Duodenal mucosa (tissue), 2 donors: ENCODE measurements around the gene ST6GALNAC4.

ENCODE experiments used
- H3K27ac ChIP-seq: one replicate; pipeline ENCODE4 v1.7.0; 2013; ENCODE audit warnings: low read depth, low read length
- H3K27me3 ChIP-seq, 2 donors: one replicate each; pipeline ENCODE4 v1.7.0; 2013; ENCODE audit warnings: low read length in 2 of 2, control low read depth in 1 of 2; ENCODE audit not compliant: insufficient read depth in 2 of 2, control insufficient read depth in 1 of 2
- H3K36me3 ChIP-seq, 2 donors: one replicate each; pipeline ENCODE4 v1.7.0; 2013; ENCODE audit warnings: low read length in 2 of 2, control low read depth in 1 of 2; ENCODE audit not compliant: insufficient read depth in 2 of 2, control insufficient read depth in 1 of 2
- H3K4me1 ChIP-seq, 2 donors: one replicate each; pipeline ENCODE4 v1.7.0; 2013; ENCODE audit warnings: low read length in 2 of 2, control low read depth in 1 of 2; ENCODE audit not compliant: insufficient read depth in 2 of 2, control insufficient read depth in 1 of 2
- H3K4me3 ChIP-seq, 2 donors: one replicate each; pipeline ENCODE4 v1.7.0; 2013; ENCODE audit warnings: low read length in 2 of 2, low read depth in 1 of 2
- H3K9ac ChIP-seq, 2 donors: one replicate each; pipeline ENCODE4 v1.7.0; 2013; ENCODE audit warnings: low read length in 2 of 2, low read depth in 1 of 2
- H3K9me3 ChIP-seq, 2 donors: one replicate each; pipeline ENCODE4 v1.7.0; 2013; ENCODE audit warnings: low read length in 2 of 2, control low read depth in 1 of 2; ENCODE audit not compliant: control insufficient read depth in 1 of 2

Gene ST6GALNAC4

GRCh38 chr9:127959398-127959797, 42.6 kb upstream of the ST6GALNAC4 start:
- no peaks in the 10 kb centered on the region for H3K9me3 ChIP-seq
- H3K4me1 ChIP-seq, result peaks cover 56 to 62% of the 10 kb centered on the region in 2 donors

DNA sequence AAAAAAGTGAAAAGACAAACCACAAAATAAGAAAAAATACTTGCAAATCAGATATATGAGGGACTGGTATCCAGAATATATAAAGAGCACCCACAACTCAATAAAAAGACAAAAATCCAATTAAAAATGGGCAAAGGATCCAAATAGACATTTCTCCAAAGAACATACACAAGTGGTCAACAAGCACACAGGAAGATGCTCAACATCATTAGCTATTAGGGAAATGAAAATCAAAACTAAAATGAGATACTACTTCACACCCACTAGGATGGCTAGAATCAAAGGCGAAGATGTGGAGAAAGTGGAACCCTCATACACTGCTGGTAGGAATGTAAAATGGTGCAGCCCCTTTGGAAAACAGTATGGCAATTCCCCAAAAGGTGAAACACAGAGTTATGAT, 41.9 kb upstream of the ST6GALNAC4 start:
- Histone ChIP-seq H3K4me1 (peaks cover 56 to 62% of the 10 kb centered on the region in 2 donors), H3K9ac (no peak overlapping the region), H3K27me3 (no peaks in the 10 kb centered on the region), H3K4me3 (no peak overlapping the region), H3K27ac (no peak overlapping the region), H3K9me3 (no peaks in the 10 kb centered on the region), H3K36me3 (peaks cover 0 to 6% of the 10 kb centered on the region in 2 donors)

More at GRCh38 chr9:127959398-127959797, 42.6 kb upstream of the ST6GALNAC4 start:
- H3K4me3 ChIP-seq, result no peak overlapping the region
- no peak overlapping the region for H3K27ac ChIP-seq
- H3K27me3 ChIP-seq, result no peaks in the 10 kb centered on the region
- peaks cover 0 to 7% of the 10 kb centered on the region in 2 donors for H3K36me3 ChIP-seq
- no peak overlapping the region for H3K9ac ChIP-seq

- Histone ChIP-seq H3K27ac (peak overlapping the region; percentile 88), H3K9ac (peak overlapping the region; percentile 77 to 82), H3K4me1 (peaks cover 49 to 53% of the 10 kb centered on the region in 2 donors), H3K36me3 (peaks cover 0 to 9% of the 10 kb centered on the region in 2 donors), H3K4me3 (peak overlapping the region; percentile 9 to 42), H3K27me3 (no peaks in the 10 kb centered on the region), H3K9me3 (no peaks in the 10 kb centered on the region)
Observed at GRCh38 chr9:127955294-127956015, 38.6 kb upstream of the ST6GALNAC4 start.

GRCh38 chr9:127954831-127955293, 38.0 kb upstream of the ST6GALNAC4 start:
- H3K9me3 ChIP-seq, result no peaks in the 10 kb centered on the region
- H3K27me3 ChIP-seq, result no peaks in the 10 kb centered on the region
- H3K9ac ChIP-seq, result peak overlapping the region; percentile 71 to 77
- H3K27ac ChIP-seq, result peak overlapping the region; percentile 83
- peaks cover 0 to 13% of the 10 kb centered on the region in 2 donors for H3K36me3 ChIP-seq
- H3K4me3 ChIP-seq, result peak overlapping the region; percentile 5 to 42
- H3K4me1 ChIP-seq, result peaks cover 45 to 51% of the 10 kb centered on the region in 2 donors

- Histone ChIP-seq H3K9me3 (no peaks in the 10 kb centered on the region), H3K36me3 (peaks cover 0 to 20% of the 10 kb centered on the region in 2 donors), H3K27me3 (no peaks in the 10 kb centered on the region), H3K27ac (no peak overlapping the region), H3K4me3 (no peak overlapping the region), H3K4me1 (peaks cover 46 to 59% of the 10 kb centered on the region in 2 donors), H3K9ac (peak overlapping the region; percentile 71 to 77)
Observed at GRCh38 chr9:127953768-127954505, 37.1 kb upstream of the ST6GALNAC4 start.

GRCh38 chr9:127953154-127953553, 36.3 kb upstream of the ST6GALNAC4 start:
- no peaks in the 10 kb centered on the region for H3K27me3 ChIP-seq
- H3K9me3 ChIP-seq, result no peaks in the 10 kb centered on the region
- H3K27ac ChIP-seq, result no peak overlapping the region
- peaks cover 46 to 59% of the 10 kb centered on the region in 2 donors for H3K4me1 ChIP-seq
- H3K4me3 ChIP-seq, result no peak overlapping the region
- peak overlapping the region in 1 of 2 donors; percentile 77 for H3K9ac ChIP-seq
- H3K36me3 ChIP-seq, result peaks cover 0 to 28% of the 10 kb centered on the region in 2 donors

DNA sequence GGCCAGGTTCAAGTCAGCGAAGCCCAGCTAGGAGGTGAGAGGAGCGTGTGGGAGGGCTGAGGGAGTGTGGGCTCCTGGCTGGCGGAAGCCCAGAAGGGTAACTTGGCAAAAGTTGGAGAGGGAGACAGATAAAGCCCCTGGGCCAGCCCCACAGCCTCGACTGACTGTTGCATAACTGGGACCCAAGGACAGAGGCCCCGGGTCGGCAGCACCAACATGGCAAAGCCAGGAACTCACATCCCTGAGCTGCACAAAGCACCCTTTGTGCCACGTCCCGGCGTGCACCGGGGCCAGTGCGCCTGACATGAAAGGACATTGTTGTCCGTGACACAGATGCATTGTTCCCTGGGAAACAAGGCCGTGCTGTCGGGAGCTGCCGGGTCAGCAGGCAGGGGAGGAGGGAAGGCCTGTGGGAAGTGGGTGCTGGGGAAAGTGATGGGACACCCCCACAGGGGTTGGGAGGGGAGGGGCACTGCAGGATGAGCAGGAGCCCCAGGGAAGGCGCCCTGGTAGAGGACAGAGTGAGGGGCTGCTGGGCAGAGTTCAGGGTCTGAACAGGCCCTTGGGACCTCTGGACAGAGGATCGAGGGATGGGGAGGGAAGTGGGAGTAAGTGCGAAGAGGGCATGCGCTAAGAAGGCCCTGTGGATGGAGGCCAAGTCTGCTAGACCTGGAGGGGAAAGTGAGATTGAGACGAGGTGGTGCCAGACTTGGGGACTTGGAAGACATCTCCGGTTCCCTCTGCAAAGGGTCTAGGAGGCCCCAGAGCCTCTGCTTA, 33.9 kb upstream of the ST6GALNAC4 start:
- peaks cover 41 to 51% of the 10 kb centered on the region in 2 donors for H3K4me1 ChIP-seq
- H3K9me3 ChIP-seq, result no peaks in the 10 kb centered on the region
- no peak overlapping the region for H3K9ac ChIP-seq
- H3K4me3 ChIP-seq, result no peak overlapping the region
- H3K27me3 ChIP-seq, result no peaks in the 10 kb centered on the region
- peak overlapping the region; percentile 1 for H3K27ac ChIP-seq
- H3K36me3 ChIP-seq, result peaks cover 6 to 47% of the 10 kb centered on the region in 2 donors

GRCh38 chr9:127949827-127950512, 33.1 kb upstream of the ST6GALNAC4 start:
- H3K9ac ChIP-seq, result no peak overlapping the region
- H3K4me3 ChIP-seq, result no peak overlapping the region
- peaks cover 13 to 55% of the 10 kb centered on the region in 2 donors for H3K36me3 ChIP-seq
- peaks cover 34 to 44% of the 10 kb centered on the region in 2 donors for H3K4me1 ChIP-seq
- H3K27me3 ChIP-seq, result no peaks in the 10 kb centered on the region
- no peaks in the 10 kb centered on the region for H3K9me3 ChIP-seq
- peak overlapping the region; percentile 1 for H3K27ac ChIP-seq

DNA sequence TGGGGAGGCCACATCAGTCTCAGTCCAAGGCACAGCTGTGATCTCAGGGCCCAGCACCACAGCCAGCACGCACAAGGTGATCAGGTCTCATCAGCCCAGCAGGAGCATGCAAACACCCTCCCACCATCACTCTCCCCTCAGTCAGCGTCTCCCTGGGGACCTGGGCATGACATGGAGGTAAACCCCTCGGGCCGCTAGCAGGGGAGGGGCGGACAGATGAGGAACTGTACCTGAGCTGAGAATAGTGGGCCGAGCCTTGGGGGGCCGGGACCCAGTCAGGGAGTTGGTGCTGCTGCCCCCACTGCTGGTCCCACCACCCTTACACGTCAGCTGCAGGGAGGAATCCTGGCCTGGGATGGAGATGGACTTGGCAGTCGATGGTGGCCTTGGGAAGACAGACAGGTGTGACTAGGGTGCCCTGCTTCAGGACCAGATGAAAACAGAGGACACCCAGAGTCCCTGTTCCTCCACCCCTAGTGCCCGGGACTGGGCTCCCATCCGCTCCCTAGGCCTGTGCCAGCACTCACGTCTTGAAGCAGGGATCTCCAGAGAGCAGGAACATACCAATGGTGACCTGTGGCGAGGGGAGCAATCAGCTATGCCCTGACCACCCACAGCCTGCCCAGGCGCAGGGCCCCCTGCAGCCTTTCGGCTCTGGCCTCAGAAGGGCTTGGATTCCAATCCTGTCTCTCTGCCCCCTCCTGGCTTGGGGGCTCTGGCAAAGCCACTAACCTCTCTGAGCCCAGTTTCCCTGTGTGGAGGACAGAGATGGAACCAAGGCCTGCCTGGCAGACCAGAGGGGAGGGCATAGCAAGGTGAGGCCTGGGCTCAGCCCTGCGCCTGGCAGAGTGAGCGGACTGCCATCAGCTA, 31.2 kb upstream of the ST6GALNAC4 start:
- no peak overlapping the region for H3K4me3 ChIP-seq
- H3K9ac ChIP-seq, result no peak overlapping the region
- peaks cover 23 to 35% of the 10 kb centered on the region in 2 donors for H3K4me1 ChIP-seq
- no peaks in the 10 kb centered on the region for H3K9me3 ChIP-seq
- no peaks in the 10 kb centered on the region for H3K27me3 ChIP-seq
- H3K27ac ChIP-seq, result no peak overlapping the region
- peaks cover 27 to 71% of the 10 kb centered on the region in 2 donors for H3K36me3 ChIP-seq
